Stimulated activated CD4-positive, alpha-beta T cell treated with anti-CD3 and anti-CD28 coated beads, Interleukin-12 subunit alpha, Interleukin-12 subunit beta, amount 100 ng/mL, for 4 hours (primary cell): ENCODE results near the gene PCAT7.
"Not testable (repeated sequence)": the region's sequence is repeated elsewhere in the genome, so short reads cannot be mapped to it uniquely, and the experiment has no call there.

Experiments used
- DNase-seq: peaks from one replicate; pipeline ENCODE4 v3.0.0-alpha.2; 2020

PCAT7 gene

GRCh38 chr9:94554439-94555331 is at the start of gene PCAT7:
Gene PCAT7 (plus strand): TSS chr9:94555083.
- peak; percentile 6 for DNase-seq

DNA sequence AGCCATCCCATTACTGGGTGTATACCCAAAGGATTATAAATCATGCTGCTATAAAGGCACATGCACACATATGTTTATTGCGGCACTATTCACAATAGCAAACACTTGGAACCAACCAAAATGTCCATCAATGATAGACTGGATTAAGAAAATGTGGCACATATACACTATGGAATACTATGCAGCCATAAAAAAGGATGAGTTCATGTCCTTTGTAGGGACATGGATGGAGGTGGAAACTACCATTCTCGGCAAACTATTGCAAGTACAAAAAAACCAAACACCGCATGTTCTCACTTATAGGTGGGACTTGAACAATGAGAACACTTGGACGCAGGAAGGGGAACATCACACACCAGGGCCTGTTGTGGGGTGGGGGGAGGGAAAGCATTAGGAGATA is 48.5 kb upstream of the PCAT7 start:
- not testable (repeated sequence) for DNase-seq

DNA sequence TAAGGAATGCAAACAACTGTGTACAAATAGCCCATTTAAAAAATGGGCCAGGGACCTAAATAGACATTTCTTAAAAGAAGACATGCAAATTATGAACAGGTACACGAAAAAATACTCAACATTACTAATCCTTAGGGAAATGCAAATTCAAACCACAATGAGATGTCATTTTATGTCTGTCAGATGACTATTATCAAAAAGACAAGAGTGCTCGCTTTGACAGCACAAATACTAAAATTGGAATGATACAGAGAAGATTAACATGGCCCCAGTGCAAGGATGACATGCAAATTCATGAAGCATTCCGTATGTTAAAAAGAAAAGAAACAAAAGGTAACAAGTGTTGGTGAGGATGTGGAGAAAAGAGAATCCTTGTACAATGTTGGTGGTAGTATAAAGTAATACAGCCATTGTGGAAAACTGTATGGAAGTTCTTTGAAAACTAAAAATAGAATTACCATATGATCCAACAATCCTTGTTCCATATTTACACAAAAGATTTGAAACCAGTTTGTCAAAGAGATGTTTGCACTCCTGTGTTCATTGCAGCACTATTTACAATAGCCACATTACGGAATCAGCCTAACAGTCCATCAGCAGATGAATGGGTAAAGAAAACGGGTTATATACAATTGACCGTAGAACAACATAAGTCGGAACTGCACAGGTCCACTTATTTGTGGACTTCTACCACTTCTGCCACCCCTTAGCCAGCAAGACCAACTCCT is 47.2 kb upstream of the PCAT7 start:
- no peak for DNase-seq

DNA sequence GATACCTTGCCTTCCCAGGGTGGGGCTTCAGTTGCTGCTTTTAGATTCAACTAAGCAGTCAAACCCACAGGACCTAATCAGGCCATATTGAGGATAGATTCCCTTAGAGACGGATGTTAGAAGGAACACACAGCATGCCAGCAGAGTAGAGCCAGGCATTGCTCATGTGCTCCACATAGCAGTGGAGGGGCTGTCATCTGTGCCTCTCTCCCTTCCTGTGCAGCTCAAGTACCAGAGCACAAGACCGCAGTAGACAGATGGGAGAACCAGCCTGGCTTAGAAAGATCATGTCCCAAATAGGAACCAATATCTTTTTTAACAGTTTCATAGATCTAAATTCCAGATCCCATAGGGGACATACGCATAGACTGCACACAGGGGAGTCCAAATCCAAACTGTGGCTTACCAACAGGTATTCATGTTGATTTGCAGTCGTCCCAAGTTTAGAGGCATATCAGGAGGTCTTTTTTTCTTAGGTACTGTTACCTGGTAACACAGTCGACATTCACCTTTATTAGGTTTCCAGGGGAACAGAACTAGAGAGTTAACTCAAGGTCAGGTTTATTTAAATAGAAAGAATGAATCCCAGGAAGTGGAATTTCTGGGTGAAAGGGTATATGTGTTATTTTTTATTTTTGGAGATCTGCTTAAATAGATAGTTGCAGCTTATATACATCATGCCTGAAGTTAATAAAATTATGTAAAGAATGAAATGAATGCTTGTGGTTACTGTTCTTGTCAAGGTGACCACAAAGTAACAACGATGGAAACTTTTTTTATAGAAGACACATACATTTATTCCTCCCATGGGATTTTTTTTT is 43.5 kb upstream of the PCAT7 start:
- DNase-seq, result no peak

DNA sequence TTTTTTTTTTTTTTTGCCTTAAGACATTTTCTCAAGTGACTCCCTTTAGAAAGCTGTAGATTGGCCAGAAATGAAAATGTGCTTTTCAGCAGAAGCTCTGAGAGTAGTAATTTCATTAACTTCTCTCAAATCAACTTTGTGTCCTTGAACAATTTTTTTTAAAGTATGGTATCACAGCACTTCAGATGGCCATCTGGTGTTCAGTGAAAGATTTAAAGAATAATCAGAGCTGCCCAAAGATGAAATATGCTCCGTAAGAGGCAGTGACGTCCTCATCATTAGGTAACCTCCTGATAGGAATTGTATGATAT is 43.0 kb upstream of the PCAT7 start:
- DNase-seq, result no peak

DNA sequence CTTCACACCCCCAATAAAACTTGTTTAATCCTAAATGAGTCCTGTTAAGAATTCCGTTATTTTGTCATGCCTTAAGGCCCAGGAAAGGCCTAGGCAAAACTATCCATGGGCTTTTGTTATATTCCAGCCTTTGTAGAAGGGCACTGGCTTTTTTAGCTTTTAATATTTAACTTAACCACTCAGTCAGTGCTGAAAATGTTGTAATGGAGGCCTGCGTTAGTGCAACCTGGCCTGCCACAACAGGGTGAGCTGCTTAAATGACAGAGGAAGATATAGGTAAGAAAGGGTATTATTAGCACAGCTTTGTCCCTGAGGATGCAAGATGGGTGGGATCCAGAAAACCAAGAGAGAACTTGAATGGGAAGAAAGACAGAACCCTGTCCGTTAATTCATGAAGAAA is 40.2 kb upstream of the PCAT7 start:
- no peak for DNase-seq

DNA sequence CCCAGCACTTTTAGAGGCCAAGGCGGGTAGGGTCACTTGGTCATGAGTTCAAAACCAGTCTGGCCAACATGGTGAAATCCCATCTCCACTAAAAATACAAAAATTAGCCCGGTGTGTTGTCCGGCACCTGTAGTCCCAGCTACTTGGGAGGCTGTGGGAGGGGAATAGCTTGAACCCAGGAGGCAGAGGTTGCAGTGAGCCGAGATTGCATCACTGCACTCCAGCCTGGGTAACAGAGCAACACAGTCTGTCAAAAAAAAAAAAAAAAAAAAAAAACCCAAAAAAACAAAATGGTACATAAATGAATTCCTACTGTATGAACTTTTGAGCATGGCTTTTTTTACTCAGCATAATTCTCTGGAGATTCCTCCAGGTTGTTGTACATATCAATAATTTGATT is 37.6 kb upstream of the PCAT7 start:
- DNase-seq, result no peak

DNA sequence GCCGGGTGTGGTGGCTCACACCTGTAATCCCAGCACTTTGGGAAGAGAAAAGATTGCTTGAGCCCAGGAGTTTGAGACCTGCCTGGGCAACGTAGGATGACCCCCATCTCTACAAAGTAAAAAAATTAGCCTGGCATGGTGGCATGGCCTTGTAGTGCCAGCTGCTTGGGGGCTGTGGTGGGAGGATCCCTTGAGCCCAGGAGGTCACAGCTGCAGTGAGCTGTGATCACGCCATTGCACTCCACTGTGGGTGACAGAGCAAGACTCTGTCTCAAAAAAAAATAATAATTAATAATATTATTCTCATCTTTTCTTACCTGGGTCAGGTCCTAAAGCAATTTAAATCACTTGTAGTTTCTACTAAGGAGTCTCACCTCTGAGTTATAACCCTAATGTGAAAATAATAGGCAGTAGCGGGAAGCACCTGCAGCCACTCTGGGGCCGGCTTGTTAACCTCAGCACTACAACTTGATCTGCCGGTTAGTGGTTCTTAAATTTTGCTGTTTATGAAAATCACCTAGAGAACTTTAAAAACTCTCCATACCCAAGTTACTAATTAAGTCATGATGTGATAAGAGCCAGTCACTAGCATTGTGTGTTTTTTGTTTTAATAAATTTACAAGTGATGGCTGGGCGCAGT is 29.4 kb upstream of the PCAT7 start:
- no peak for DNase-seq

DNA sequence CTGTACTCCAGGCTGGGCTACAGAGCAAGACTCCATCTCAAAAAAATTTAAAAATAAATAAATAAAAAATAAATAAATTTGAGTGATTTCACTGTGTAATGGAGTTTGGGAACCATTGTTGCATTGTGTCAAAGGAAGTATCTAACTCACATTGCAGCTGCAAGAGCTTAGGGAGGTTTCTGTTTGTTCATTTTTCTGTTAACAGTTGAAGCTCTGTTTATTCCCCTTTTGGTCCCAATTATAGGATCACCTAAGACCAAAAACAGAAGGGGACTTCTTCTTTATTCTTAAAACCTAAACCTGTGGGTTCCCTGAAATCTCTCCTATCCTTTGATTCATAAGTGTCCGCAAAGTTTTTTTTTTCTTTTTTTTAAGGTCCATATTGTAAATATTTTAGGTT is 28.6 kb upstream of the PCAT7 start:
- no peak for DNase-seq

DNA sequence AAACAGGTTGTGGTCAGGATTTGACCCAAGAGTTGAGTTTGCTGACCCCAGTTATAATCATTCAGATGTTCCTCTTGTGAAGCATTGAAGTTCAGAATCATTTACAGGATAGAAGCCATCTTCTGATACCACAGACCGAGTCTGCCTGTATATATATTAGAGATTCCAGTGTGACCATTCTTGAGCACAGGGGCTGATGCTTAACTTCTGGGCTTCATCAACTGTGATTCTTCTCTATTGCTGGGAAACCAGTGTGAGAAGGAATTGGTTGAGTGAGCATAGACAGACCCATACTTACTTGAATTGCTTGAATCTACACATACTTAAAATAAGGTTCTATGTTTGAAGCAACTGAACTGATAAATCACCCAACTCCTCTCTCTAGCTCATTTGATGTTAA is 27.9 kb upstream of the PCAT7 start:
- no peak for DNase-seq

- no peak for DNase-seq
These were observed 26.0 kb upstream of the PCAT7 start for GRCh38 chr9:94528886-94529285.

DNA sequence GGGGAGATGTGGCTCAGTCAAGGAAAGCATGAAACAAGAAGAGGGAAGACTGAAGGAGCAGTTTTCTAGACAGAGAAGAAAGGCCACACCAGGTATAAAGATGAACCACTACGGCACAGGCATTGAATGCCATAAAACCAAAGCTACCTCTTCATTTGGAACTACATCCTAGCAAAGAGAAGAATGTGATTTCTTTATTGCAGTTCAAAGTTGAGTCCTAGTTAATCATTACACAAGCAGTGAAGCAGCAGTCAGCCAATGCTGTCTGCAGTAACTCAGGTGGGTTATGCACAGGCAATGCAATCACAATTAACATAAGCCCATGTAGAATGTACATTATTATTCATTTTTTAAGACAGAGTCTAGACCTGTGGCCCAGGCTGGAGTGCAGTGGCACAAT is 21.7 kb upstream of the PCAT7 start:
- no peak for DNase-seq

- DNase-seq, result no peak
These were observed 21.3 kb upstream of the PCAT7 start for GRCh38 chr9:94533601-94534000.

DNA sequence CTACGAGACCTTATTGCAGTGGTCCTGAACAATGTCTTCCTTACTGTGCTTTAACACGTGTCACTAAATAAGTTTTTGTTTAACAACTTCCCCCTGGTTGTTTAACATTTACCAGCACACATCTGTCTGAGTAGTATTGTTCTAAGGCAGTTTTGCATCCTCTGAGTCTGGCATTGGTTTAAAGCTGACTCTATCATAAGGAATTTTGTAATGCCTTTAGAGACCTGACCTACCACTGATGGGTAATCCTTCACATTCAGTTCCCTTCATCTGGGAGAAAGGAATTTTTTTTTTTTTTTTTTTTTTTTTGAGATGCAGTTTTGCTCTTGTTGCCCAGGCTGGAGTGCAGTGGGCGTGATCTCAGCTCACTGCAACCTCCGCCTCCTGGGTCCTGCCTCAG is 20.0 kb upstream of the PCAT7 start:
- DNase-seq, result no peak

DNA sequence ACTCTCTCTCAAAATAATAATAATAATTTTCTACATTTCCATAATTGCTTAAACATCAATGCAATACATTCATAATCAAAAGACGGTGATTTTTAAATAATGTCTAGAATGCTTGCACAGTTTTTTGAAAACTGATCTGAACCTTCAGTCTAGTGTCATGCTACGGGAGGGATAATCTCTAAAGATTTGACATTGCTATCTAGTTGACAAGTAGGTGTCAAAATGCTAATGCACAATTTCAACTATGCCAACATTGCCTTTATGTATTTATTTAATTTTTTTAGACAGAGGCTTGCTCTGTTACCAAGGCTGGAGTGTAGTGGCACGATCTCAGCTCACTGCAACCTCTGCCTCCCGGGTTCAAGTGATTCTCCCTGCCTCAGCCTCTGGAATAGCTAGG is 16.0 kb upstream of the PCAT7 start:
- DNase-seq, result no peak

GRCh38 chr9:94544335-94544734 is 10.5 kb upstream of the PCAT7 start:
- DNase-seq, result not testable (repeated sequence)

DNA sequence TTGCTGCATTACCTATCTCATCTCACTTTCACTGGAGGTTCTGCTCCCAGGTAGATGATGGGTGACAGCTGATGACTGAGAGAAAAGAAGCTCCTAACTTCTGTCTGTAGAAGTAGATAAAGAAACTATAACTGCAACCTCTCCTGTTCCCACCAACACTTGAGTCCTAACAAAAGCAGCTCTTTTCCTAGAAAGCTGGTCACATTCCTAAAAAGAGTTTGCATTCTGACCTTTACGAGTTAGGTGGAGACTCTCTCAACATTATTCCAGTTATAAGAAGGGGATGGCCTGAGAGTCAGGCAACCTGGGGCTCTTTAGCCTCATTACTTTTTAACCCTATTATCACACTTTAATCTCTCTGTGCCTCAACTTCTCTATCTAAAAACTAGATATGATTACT is 8.9 kb upstream of the PCAT7 start:
- no peak for DNase-seq

- no peak for DNase-seq
These were observed 1.6 kb upstream of the PCAT7 start for GRCh38 chr9:94553029-94553938.

- DNase-seq, result no peak
These were observed 825 bp upstream of the PCAT7 start for GRCh38 chr9:94554078-94554438.

- no peak for DNase-seq
These were observed 2.5 kb downstream of the PCAT7 start for GRCh38 chr9:94557376-94557775.

DNA sequence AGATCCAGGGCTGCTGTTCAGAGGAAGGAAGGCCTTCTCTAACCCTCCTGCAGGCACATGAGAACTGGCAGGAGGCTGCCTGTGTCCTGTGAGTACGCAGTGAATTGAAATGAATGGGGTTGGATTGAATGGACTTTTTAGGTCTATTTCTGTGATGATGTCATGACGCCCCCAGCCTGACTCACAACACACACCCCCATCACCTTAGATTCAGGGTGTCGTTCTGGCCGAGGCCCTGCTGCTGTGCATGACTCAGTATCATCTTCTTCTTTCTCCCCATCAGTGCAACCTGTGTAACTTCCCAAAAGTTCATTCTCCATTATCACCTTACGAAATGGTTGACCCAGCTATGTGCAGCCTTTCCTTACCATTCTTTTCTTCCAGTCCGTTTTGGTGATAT is 5.4 kb downstream of the PCAT7 start:
- DNase-seq, result no peak

DNA sequence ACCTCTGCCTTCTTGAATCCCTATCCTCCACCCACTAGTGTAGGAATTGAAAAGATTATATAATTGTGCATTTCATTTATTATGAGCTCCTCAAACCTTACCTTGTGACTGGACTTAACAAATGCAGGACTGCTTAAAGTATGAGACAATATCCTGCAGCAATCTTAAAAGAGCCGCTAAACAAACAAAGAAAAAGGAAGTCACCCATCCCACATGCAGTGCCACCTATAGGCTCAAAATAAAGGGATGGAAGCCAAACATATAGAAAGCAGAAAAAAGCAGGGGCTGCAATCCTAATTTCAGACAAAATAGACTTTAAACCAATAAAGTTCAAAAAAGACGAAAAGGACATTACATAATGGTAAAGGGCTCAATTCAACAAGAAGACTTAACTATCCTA is 8.7 kb downstream of the PCAT7 start:
- no peak for DNase-seq
